ENCODE measurements around the gene MXD3. TPM values are rescaled to one million over a fixed set of nuclear protein-coding genes. Genes with fewer than 3 reads are reported as not detected.

The MXD3 gene
- total and polyA plus RNA-seq, 2 of the 4 experiments (the other 2 are of a cell fraction): 7.3 to 12.9 TPM

DNA sequence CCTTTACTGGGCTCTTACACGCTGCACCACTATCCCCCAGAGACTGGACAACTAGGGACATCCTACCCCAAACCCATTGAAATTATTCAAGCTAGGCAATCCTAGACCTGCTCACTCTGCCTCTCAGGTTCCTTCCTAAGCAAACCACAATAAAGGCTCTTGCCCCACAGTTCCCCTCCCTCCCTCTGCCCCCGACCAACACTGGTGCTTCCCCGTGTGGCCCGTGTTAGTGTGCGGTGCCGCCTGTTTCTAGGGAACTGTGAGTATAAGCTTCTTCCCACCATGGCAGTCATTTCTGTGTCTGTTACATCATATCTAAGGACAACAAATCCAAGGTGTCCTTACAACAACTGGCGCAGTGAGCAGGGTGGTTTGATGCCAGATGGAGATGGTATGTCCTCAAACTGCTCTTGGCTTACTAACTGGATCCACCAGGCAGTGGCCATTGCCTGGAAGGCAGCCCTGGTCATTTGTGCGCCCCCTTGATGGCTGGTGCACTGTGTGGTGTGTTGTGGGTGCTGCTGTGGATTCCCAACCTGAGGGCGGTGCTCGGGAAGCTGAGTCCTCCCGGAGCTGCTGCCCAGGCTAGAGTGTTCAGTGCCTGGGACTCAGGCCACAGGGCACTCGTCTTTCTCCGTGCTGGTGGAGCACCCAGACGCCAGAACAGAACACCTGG is 8.4 kb upstream of the MXD3 start:
- Histone ChIP-seq H2BK20ac (ENCODE audit: low read depth, low read length) (no peak overlapping the region), H4K5ac (ENCODE audit: low read depth, low read length) (no peak overlapping the region), H2BK15ac (ENCODE audit: low read depth, low read length) (no peak overlapping the region), H4K8ac (ENCODE audit: low read depth in 2 of 2, low read length in 2 of 2) (no peak overlapping the region), H2AK9ac (replicated peaks; ENCODE audit: low read depth, low read length, poor library complexity) (no peak overlapping the region), H3K27me3 (ENCODE audit: control insufficient read depth, insufficient read depth, low read length) (no peaks in the 10 kb centered on the region), H3K27ac (ENCODE audit: insufficient read depth, low read length) (no peak overlapping the region), H3K9me3 (ENCODE audit: control insufficient read depth, insufficient read depth, low read length) (no peaks in the 10 kb centered on the region), H3K23ac (ENCODE audit: low read depth, low read length) (no peak overlapping the region), H3K14ac (replicated peaks; ENCODE audit: low read depth, low read length) (no peak overlapping the region), H2BK5ac (ENCODE audit: low read depth, low read length, poor library complexity, severe bottlenecking) (no peak overlapping the region), H4K20me1 (ENCODE audit: insufficient read depth, low read length) (peaks cover 11% of the 10 kb centered on the region; the same call in 1 of the 2 replicates), H3K18ac (ENCODE audit: low read depth, low read length) (no peak overlapping the region), H3K4me2 (ENCODE audit: low read depth, low read length) (no peak overlapping the region), H3K9me1 (ENCODE audit: insufficient read depth, low read length) (peaks cover 5% of the 10 kb centered on the region; the same call in 1 of the 2 replicates), H3K4me1 (ENCODE audit: control insufficient read depth, insufficient read depth, low read length) (no peaks in the 10 kb centered on the region), H3K4ac (ENCODE audit: low read depth, low read length) (no peak overlapping the region), H3K4me3 (ENCODE audit: insufficient read depth, low read depth, low read length) (no peak overlapping the region), H2BK120ac (ENCODE audit: low read depth, low read length) (no peak overlapping the region), H3K79me1 (ENCODE audit: low read depth in 1 of 2, low read length in 2 of 2) (peaks cover 0 to 11% of the 10 kb centered on the region in 2 experiments; a peak in 3 of 4 replicates), H3K56ac (ENCODE audit: extremely low read depth, insufficient read depth, low read length) (no peak overlapping the region), H2AK5ac (ENCODE audit: low read depth, low read length) (no peak overlapping the region), H4K91ac (ENCODE audit: insufficient read depth, low read depth, low read length) (no peak overlapping the region), H2AFZ (replicated peaks; ENCODE audit: low read length, poor library complexity) (no peak overlapping the region), H3K9ac (ENCODE audit: low read depth, low read length) (no peak overlapping the region), H3K36me3 (ENCODE audit: control insufficient read depth, insufficient read depth, low read length) (no peaks in the 10 kb centered on the region; the same call in 1 of the 2 replicates)
- no TSS peak for BruUV-seq (replicated peaks)
- DNase-seq: no peak
- no peak for TF ChIP-seq FOS (IDR thresholded peaks at IDR 0.05; ENCODE audit: low read depth, low read length)
- TF ChIP-seq POLR2A (IDR thresholded peaks at IDR 0.05; ENCODE audit: low read depth, low read length): no peak
- TF ChIP-seq MXI1 (IDR thresholded peaks at IDR 0.05; ENCODE audit: borderline replicate concordance, low read depth, low read length): no peak
- TF ChIP-seq SMC3 (IDR thresholded peaks at IDR 0.05; ENCODE audit: low read depth, low read length): no peak
- TF ChIP-seq CEBPB (IDR thresholded peaks at IDR 0.05; ENCODE audit: low read depth, low read length): no peak
- no peak for TF ChIP-seq CHD1 (IDR thresholded peaks at IDR 0.05; ENCODE audit: low read depth, low read length)
- TF ChIP-seq MAFK (IDR thresholded peaks at IDR 0.05; ENCODE audit: low read depth, low read length): no peak
- no peak for TF ChIP-seq CTCF (conservative IDR thresholded peaks at IDR 0.05; ENCODE audit: low read depth, low read length)
- TF ChIP-seq, protein P1, sequence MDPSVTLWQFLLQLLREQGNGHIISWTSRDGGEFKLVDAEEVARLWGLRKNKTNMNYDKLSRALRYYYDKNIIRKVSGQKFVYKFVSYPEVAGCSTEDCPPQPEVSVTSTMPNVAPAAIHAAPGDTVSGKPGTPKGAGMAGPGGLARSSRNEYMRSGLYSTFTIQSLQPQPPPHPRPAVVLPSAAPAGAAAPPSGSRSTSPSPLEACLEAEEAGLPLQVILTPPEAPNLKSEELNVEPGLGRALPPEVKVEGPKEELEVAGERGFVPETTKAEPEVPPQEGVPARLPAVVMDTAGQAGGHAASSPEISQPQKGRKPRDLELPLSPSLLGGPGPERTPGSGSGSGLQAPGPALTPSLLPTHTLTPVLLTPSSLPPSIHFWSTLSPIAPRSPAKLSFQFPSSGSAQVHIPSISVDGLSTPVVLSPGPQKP (IDR thresholded peaks at IDR 0.05; ENCODE audit: borderline replicate concordance, low read depth, low read length): no peak
- no peak for TF ChIP-seq BHLHE40 (IDR thresholded peaks at IDR 0.05; ENCODE audit: low read depth, low read length)
- TF ChIP-seq MAZ (IDR thresholded peaks at IDR 0.05; ENCODE audit: borderline replicate concordance, low read depth, low read length): no peak
- TF ChIP-seq NFE2L2 (IDR thresholded peaks at IDR 0.05; ENCODE audit: low read depth, low read length): no peak
- TF ChIP-seq RFX5 (IDR thresholded peaks at IDR 0.05; ENCODE audit: low read depth, low read length): no peak
- TF ChIP-seq RCOR1 (IDR thresholded peaks at IDR 0.05; ENCODE audit: insufficient replicate concordance, low read length): no peak
- no peak for TF ChIP-seq RAD21 (IDR thresholded peaks at IDR 0.05; ENCODE audit: low read length)
- POLR2A ChIA-PET (ENCODE audit: unreplicated experiment): no interaction called here
- dilution Hi-C loops (cut with HindIII; ENCODE audit: low sequenced_read_pairs, unreplicated experiment): no loop called here
- intact Hi-C loops (cut with micrococcal nuclease): loop anchor here (2.0 kb wide), 1 partner anchor 181 kb away; no protein-coding TSS in a partner anchor
- no peak for ATAC-seq (ENCODE audit: low read depth)
- 93% methylated on average over 11 of the region's 14 CpGs; no CpG with 5 or more reads in 1 of the 2 experiments for whole genome bisulfite sequencing, 2 experiments (ENCODE audit: extremely low coverage in 2 of 2, insufficient read length in 1 of 2)
- CTCF ChIA-PET: interaction anchor here (1.6 kb wide), 1 partner anchor 10 kb away, joined by 6 read pairs; no protein-coding TSS in a partner anchor
- in situ Hi-C loops (cut with MboI; ENCODE audit: low sequenced_read_pairs): no loop called here
